OCI-LY3 (cell line): ENCODE results near the gene PLK1.

Source experiments
- H2AFZ ChIP-seq: fragments of 200-600, 300-600 bp; shearing (Covaris generic); 2 replicates; pipeline ENCODE4 v1.6.0; 2014; ENCODE audit warnings: antibody characterized with exemption, low read depth, low read length
- H3K27ac ChIP-seq: fragments of 200-600, 300-600 bp; sonication (generic); 2 replicates; pipeline ENCODE4 v1.5.1; 2014; ENCODE audit warnings: mild to moderate bottlenecking, low read length, moderate library complexity, mixed read lengths
- H3K27me3 ChIP-seq: fragments of 200-600, 300-600 bp; sonication (generic); 2 replicates; pipeline ENCODE4 v1.6.1; 2014; ENCODE audit warnings: low read depth, low read length, mixed read lengths
- H3K36me3 ChIP-seq: fragments of 200-600, 300-600 bp; sonication (generic); replicated peaks from 2 replicates; pipeline ENCODE3; 2014; ENCODE audit warnings: low read depth, low read length, mixed read lengths
- H3K4me1 ChIP-seq: fragments of 300-600, 200-600 bp; sonication (generic); 2 replicates; pipeline ENCODE4 v1.6.1; 2014; ENCODE audit warnings: low read length, mixed read lengths
- H3K4me2 ChIP-seq: fragments of 200-600, 300-600 bp; sonication (generic); 2 replicates; pipeline ENCODE4 v1.6.1; 2014; ENCODE audit warnings: low read length, mixed read lengths
- H3K4me3 ChIP-seq: fragments of 300-600, 200-600 bp; sonication (generic); 2 replicates; pipeline ENCODE4 v1.5.1; 2014; ENCODE audit warnings: antibody characterized with exemption, mild to moderate bottlenecking, low read length, moderate library complexity
- H3K79me2 ChIP-seq: fragments of 300-600, 200-600 bp; shearing (Covaris generic); 2 replicates; pipeline ENCODE4 v1.6.1; 2014; ENCODE audit warnings: mild to moderate bottlenecking, low read length, mixed read lengths
- H3K9ac ChIP-seq: fragments of 300-600, 200-600 bp; shearing (Covaris generic); 2 replicates; pipeline ENCODE4 v1.6.0; 2014; ENCODE audit warnings: mild to moderate bottlenecking, low read length, moderate library complexity
- H3K9me3 ChIP-seq: fragments of 200-600, 300-600 bp; shearing (Covaris generic); 2 replicates; pipeline ENCODE4 v1.6.1; 2014; ENCODE audit warnings: low read length, mixed read lengths; ENCODE audit not compliant: insufficient read depth
- H4K20me1 ChIP-seq: fragments of 200-600, 300-600 bp; sonication (generic); 2 replicates; pipeline ENCODE4 v1.6.1; 2016; ENCODE audit warnings: low read length, mixed read lengths; ENCODE audit not compliant: insufficient read depth
- EZH2phosphoT487 ChIP-seq: fragments of 200-600 bp; shearing (Covaris generic); IDR thresholded peaks from 2 replicates; pipeline ENCODE4 v1.6.1; 2018; ENCODE audit warnings: antibody characterized with exemption, mixed run types, low read depth
- TF ChIP-seq, protein P1 (sequence below): fragments of 200-600, 300-600 bp; sonication (generic); IDR thresholded peaks from 2 replicates; pipeline ENCODE4 v1.5.1; 2014; ENCODE audit warnings: antibody characterized with exemption, low read length, low read depth

The PLK1 gene

DNA sequence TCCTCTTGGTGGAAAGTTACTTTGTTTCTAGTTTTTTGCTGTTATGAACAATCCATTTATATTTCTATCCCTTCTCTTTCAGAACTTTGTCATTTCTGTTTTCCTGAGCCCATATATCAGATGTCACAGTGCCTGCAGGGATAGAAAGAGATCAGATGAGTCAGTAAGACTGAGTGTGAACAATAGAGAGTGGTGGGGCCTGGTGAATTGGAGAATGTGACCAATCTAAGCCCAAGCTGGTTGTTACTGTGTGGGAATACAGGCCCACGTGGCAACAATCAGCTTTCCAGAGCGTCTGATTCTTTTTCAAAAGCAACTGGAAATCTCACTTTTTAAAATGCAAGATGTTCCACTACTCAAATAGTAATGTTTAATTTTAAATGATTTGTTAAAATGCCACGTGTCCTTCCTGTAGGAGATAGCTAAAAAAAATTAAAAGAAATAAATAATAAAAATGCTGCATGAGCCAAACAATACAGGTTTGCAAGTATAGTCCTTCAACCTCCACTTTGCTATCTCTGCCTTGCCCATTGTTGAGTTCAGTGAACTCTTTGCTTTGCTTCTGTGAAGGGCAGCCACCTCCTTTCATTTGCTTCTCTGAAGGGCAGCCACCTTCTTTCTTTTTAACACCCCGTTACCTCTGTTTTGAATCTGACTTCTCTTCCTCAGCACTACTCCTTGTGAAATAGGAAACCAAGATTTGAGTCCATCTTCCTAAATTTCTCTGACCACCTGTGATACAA is 27.8 kb upstream of the PLK1 start:
- Histone ChIP-seq H4K20me1 (peaks cover 2% of the 10 kb centered on the region; the same call in 1 of the 2 replicates), H3K36me3 (peaks cover 44% of the 10 kb centered on the region), H3K27ac (peak overlapping the region; percentile 89), H3K4me1 (peaks cover 40% of the 10 kb centered on the region), H3K9me3 (no peaks in the 10 kb centered on the region), H2AFZ (no peak overlapping the region), H3K9ac (peak overlapping the region; percentile 49), H3K4me2 (peak overlapping the region; percentile 74), H3K79me2 (peaks cover 62% of the 10 kb centered on the region), H3K27me3 (no peaks in the 10 kb centered on the region), H3K4me3 (peak overlapping the region; percentile 64)
- no peak for TF ChIP-seq EZH2phosphoT487
- TF ChIP-seq, protein P1, sequence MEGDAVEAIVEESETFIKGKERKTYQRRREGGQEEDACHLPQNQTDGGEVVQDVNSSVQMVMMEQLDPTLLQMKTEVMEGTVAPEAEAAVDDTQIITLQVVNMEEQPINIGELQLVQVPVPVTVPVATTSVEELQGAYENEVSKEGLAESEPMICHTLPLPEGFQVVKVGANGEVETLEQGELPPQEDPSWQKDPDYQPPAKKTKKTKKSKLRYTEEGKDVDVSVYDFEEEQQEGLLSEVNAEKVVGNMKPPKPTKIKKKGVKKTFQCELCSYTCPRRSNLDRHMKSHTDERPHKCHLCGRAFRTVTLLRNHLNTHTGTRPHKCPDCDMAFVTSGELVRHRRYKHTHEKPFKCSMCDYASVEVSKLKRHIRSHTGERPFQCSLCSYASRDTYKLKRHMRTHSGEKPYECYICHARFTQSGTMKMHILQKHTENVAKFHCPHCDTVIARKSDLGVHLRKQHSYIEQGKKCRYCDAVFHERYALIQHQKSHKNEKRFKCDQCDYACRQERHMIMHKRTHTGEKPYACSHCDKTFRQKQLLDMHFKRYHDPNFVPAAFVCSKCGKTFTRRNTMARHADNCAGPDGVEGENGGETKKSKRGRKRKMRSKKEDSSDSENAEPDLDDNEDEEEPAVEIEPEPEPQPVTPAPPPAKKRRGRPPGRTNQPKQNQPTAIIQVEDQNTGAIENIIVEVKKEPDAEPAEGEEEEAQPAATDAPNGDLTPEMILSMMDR = no peak

DNA sequence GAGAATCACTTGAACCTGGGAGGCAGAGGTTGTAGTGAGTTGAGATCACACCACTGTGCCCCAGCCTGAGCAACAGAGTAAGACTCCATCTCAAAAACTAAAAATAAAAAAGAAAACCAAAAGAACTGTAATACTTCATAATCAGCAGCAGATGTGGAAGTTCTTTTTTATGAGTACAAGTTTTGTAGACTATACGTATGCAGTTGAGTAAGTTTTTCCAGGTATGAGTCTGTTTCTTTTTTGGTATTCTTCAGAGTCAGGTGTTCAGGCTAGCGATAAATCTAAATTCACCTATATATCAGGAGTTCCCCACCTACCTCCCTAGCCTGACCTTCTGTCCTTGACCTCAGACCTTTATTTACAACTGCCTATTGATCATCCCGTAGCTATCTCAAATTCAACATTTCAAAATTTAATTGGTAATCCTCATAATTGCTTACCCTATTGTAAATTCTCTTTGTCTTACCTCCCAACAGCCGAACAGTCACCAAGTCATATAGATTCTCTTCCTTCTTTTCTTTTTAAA is 26.7 kb upstream of the PLK1 start:
- Histone ChIP-seq H3K4me1 (peaks cover 40% of the 10 kb centered on the region), H3K27me3 (no peaks in the 10 kb centered on the region), H3K9me3 (no peaks in the 10 kb centered on the region), H3K27ac (peak overlapping the region; percentile 89), H3K4me2 (peak overlapping the region; percentile 74), H4K20me1 (peaks cover 3% of the 10 kb centered on the region), H3K4me3 (peak overlapping the region; percentile 64), H2AFZ (no peak overlapping the region), H3K9ac (peak overlapping the region; percentile 49; the same call in 1 of the 2 replicates), H3K36me3 (peaks cover 40% of the 10 kb centered on the region), H3K79me2 (peaks cover 50% of the 10 kb centered on the region)
- TF ChIP-seq EZH2phosphoT487 = no peak
- TF ChIP-seq, protein P1 = no peak

DNA sequence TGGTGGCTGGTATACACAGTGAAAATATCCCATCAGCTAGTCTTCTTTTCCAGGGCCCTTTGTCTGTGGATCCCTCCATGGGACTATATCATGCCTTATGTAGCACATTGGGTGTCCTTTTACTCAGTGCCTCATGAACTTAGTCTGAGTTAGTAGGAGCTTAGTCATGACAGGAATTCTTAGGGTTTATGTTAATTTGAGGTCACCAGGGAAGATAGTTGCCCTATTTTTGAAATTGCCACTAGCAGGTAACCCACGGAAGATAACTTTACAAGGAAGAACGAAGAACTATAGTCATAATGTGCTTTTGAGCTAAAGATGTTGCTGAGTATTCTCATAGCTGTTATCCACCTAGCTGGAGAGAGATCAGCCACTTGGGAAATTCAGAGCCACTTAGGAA is 14.8 kb upstream of the PLK1 start:
- peak overlapping the region; percentile 8; the same call in 1 of the 2 replicates for H3K4me3 ChIP-seq
- H3K36me3 ChIP-seq = peaks cover 92% of the 10 kb centered on the region
- H3K9me3 ChIP-seq = no peaks in the 10 kb centered on the region
- no peaks in the 10 kb centered on the region for H3K79me2 ChIP-seq
- peaks cover 61% of the 10 kb centered on the region for H4K20me1 ChIP-seq
- no peak overlapping the region for H3K9ac ChIP-seq
- no peak overlapping the region for H2AFZ ChIP-seq
- TF ChIP-seq EZH2phosphoT487 = no peak
- TF ChIP-seq, protein P1 = no peak
- peaks cover 27% of the 10 kb centered on the region for H3K4me1 ChIP-seq
- peak overlapping the region; percentile 15; the same call in 1 of the 2 replicates for H3K27ac ChIP-seq
- H3K4me2 ChIP-seq = peak overlapping the region; percentile 49
- H3K27me3 ChIP-seq = peaks cover 7% of the 10 kb centered on the region; the same call in 1 of the 2 replicates

DNA sequence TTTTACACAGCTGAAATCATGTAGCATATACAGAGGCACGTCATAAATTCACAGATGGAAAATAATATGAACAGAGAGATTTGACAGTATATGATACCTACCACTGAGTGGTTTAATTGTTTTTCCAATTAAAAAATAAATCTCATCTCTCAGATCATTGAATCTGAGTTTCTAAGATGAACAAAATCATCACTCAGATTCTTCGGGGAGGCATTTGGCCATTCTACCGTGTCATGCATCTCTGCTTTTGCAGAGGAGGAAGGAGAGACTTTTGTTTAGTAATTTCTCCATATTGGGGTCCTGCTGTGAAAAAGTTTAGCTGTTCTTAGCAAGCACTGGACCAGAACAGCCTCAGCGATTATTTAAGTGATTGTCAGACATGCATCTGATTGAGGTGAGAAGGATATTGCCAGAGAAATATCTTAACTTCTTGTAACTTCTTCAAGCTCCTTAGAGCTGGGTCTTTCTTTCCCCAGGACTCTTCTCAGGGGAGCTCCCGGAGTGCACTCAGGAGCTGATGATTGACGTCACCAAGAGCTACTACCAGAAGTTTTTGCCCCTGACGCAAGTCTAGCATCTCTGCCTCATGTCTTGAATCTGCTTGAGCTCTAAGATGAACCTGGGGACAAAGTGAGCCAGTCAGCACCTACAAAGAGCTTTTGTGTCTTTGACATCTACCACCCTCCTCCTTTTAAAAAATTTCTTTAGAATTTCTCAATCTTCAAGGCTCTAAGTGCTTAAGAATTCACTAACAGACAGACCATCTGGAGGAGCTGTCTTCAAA is 11.9 kb upstream of the PLK1 start:
- no peak overlapping the region for H2AFZ ChIP-seq
- H3K4me3 ChIP-seq = no peak overlapping the region
- peaks cover 54% of the 10 kb centered on the region for H3K4me1 ChIP-seq
- no peak overlapping the region for H3K9ac ChIP-seq
- H3K9me3 ChIP-seq = no peaks in the 10 kb centered on the region
- peaks cover 88% of the 10 kb centered on the region for H3K36me3 ChIP-seq
- TF ChIP-seq EZH2phosphoT487 = no peak
- TF ChIP-seq, protein P1 = no peak
- H3K27ac ChIP-seq = no peak overlapping the region
- peaks cover 10% of the 10 kb centered on the region; the same call in 1 of the 2 replicates for H3K79me2 ChIP-seq
- no peak overlapping the region for H3K4me2 ChIP-seq
- H4K20me1 ChIP-seq = peaks cover 67% of the 10 kb centered on the region
- H3K27me3 ChIP-seq = peaks cover 16% of the 10 kb centered on the region
